Heart right ventricle (tissue), 16 donors: ENCODE results near the gene MRGPRF. TPM values are rescaled to one million over a fixed set of nuclear protein-coding genes. Genes with fewer than 3 reads are reported as not detected.
"Not testable (repeated sequence)": the region's sequence is repeated elsewhere in the genome, so short reads cannot be mapped to it uniquely, and the experiment has no call there.

ENCODE experiments used
- ATAC-seq, 8 donors: fragments of 200-7000 bp; cut with Tn5 transposase; one replicate each; pipeline ENCODE4 v1.9.1; 2020; ENCODE audit warnings: mild to moderate bottlenecking in 8 of 8, moderate library complexity in 8 of 8, moderate number of reproducible peaks in 1 of 8
- DNase-seq, 2 donors: peaks; one replicate each; pipeline ENCODE4 v3.0.0-alpha.2; 2020
- H3K27ac ChIP-seq, 10 donors: fragments of 200-600 bp; sonication (generic) in 2 of 10; one replicate each; pipeline versions ENCODE4 v1.5.0 to v1.8.0; 2020 to 2022; ENCODE audit warnings: mild to moderate bottlenecking in 3 of 10
- H3K27me3 ChIP-seq, 7 donors: fragments of 200-600 bp; one replicate each; pipeline ENCODE4 v1.8.0; 2021 to 2022; ENCODE audit warnings: mild to moderate bottlenecking in 2 of 7
- H3K36me3 ChIP-seq, 9 donors: fragments of 200-600 bp; sonication (generic) in 1 of 9; one replicate each; pipeline versions ENCODE4 v1.5.0 to v1.8.0; 2020 to 2022; ENCODE audit warnings: mild to moderate bottlenecking in 2 of 9
- H3K4me1 ChIP-seq, 9 donors: fragments of 200-600 bp; sonication (generic) in 1 of 9; one replicate each; pipeline versions ENCODE4 v1.5.0 to v1.8.0; 2020 to 2022; ENCODE audit warnings: mild to moderate bottlenecking in 4 of 9
- H3K4me3 ChIP-seq, 10 donors: fragments of 200-600 bp; sonication (generic) in 2 of 10; one replicate each; pipeline versions ENCODE4 v1.5.0 to v1.8.0; 2020 to 2022; ENCODE audit warnings: mild to moderate bottlenecking in 7 of 10, moderate library complexity in 2 of 10
- H3K9me3 ChIP-seq, 11 donors: fragments of 200-600 bp in 10 of 11; sonication (generic) in 2 of 11; one replicate each; pipeline versions ENCODE4 v1.5.0 to v1.8.0; 2013 to 2022; ENCODE audit warnings: mild to moderate bottlenecking in 2 of 11, control low read depth in 1 of 11, moderate library complexity in 1 of 11
- CTCF ChIP-seq, 9 donors: fragments of 200-600 bp; sonication (generic) in 2 of 9; IDR thresholded peaks; one replicate each; pipeline versions ENCODE4 v1.5.0 to v1.8.0; 2021 to 2022; ENCODE audit warnings: antibody characterized with exemption in 9 of 9, mild to moderate bottlenecking in 5 of 9, moderate library complexity in 1 of 9
- WGBS, 2 donors: extraction: QIAGEN DNeasy Blood & Tissue Kit; methylation state at CpG; one replicate each; pipeline ENCODE4 v1.1.7; 2013; ENCODE audit warnings: inconsistent platforms in 1 of 2; 5-methylcytosine and 5-hydroxymethylcytosine counted together
- intact Hi-C, 10 donors: fragments of 100-400 bp; cut with DNase I; formaldehyde crosslinking; loops; one replicate each; pipeline versions ENCODE4 v1.11.1 to v1.14.2; 2022
- polyA plus RNA-seq, 2 donors: library from polyadenylated mRNA; stranded (reverse); fragments of 200-250 nt; gene quantifications; one replicate each; pipeline ENCODE4 v1.2.3, GENCODE V29; 2013
- total RNA-seq, 10 donors: library from RNA; stranded (reverse); fragmentation: NEBNext Ultra II Directional in 3 of 10; extraction: Animal tissue kit (Norgen Biotek cat#: 25700) in 3 of 10; gene quantifications; one replicate each; pipeline versions ENCODE4 v1.2.1 to v1.2.4, GENCODE V29; 2021 to 2023
- donor health status: Arrhythmogenic right ventricular cardiomyopathy.
- donor health status: ischemic (EF 13 %, LVEDD 7.1; RV severe dilation, severe dysfunction).
- donor health status: healthy with polysubstance abuse.
- donor health status: DM: no; HTN: yes; CAD: no.
- donor health status: DM: no; HTN: no; CAD: no.
- donor health status: ischemic (EF 25% LVEDD 6.9; RV normal size, moderate dysfunction).
- donor health status: ischemic (EF 25% LVEDD 5.7; RV mildly dilated, moderate dysfunction).
- donor health status: healthy.
- donor health status: DM: yes; HTN: yes; CAD: no.
- donor health status: Ischemic cardiomyopathy.
- donor health status: ischemic (EF 35%, LVEDD 5.7; RV mildly dilated, moderate dysfunction).
- donor health status: nonischemic (EF 11% LVEDD 7.7; RV severe dilation, severe dysfunction).
- donor health status: DM: yes; HTN: yes; CAD: no.
- donor health status: PGD.
- donor health status: ischemic (EF 29% LVEDD 5.4; RV normal size, mild dysfunction).
- donor health status: nonischemic (EF 23%, LVEDD 6.1; RV moderate dilation, normal function).

Gene MRGPRF
- total and polyA plus RNA-seq, 12 donors, result 0.98 to 10.7 (median 2.4) TPM

- Histone ChIP-seq H3K4me1 (peaks cover 0 to 35% (median 15%) of the 10 kb centered on the region in 9 donors), H3K27ac (no peak overlapping the region), H3K27me3 (peaks cover 0 to 9% (median 0%) of the 10 kb centered on the region in 7 donors), H3K36me3 (no peaks in the 10 kb centered on the region), H3K9me3 (no peaks in the 10 kb centered on the region), H3K4me3 (no peak overlapping the region)
- 94 to 98% methylated on average over 23 of the region's 23 CpGs for WGBS, 2 donors
- intact Hi-C loops, result no loop called here
- ATAC-seq (peak in 2 of 8 donors; percentile 54 to 76), DNase-seq (no peak)
- TF ChIP-seq CTCF (IDR thresholded peaks at IDR 0.05), result no peak
Measured at GRCh38 chr11:68974421-68975194, 38.4 kb downstream of the MRGPRF start.

- peaks cover 0 to 14% (median 0%) of the 10 kb centered on the region in 7 donors for H3K27me3 ChIP-seq
- 93 to 94% methylated on average over 12 of the region's 12 CpGs for WGBS, 2 donors
- intact Hi-C loops, ATAC-seq, H3K9me3 ChIP-seq, H3K27ac ChIP-seq, H3K4me3 ChIP-seq, DNase-seq, H3K36me3 ChIP-seq: not testable (repeated sequence)
- peaks cover 0 to 28% (median 7%) of the 10 kb centered on the region in 9 donors for H3K4me1 ChIP-seq
Measured at GRCh38 chr11:68973706-68974105, 39.3 kb downstream of the MRGPRF start.

- 40 to 56% methylated on average over 4 of the region's 4 CpGs for WGBS, 2 donors
- DNase-seq (no peak), ATAC-seq (peak in 3 of 8 donors; percentile 42 to 69 (median 51))
- TF ChIP-seq CTCF (IDR thresholded peaks at IDR 0.05), result no peak
- no peaks in the 10 kb centered on the region for H3K9me3 ChIP-seq
- no peaks in the 10 kb centered on the region for H3K36me3 ChIP-seq
- no peak overlapping the region for H3K4me3 ChIP-seq
- peaks cover 0 to 23% (median 7%) of the 10 kb centered on the region in 9 donors for H3K4me1 ChIP-seq
- peaks cover 0 to 14% (median 0%) of the 10 kb centered on the region in 7 donors for H3K27me3 ChIP-seq
- no peak overlapping the region for H3K27ac ChIP-seq
- intact Hi-C loops, result no loop called here
Measured at GRCh38 chr11:68973219-68973618, 39.8 kb downstream of the MRGPRF start.

- no peak for DNase-seq
- Histone ChIP-seq H3K27me3 (peaks cover 0 to 14% (median 0%) of the 10 kb centered on the region in 7 donors), H3K9me3 (no peaks in the 10 kb centered on the region), H3K36me3 (no peaks in the 10 kb centered on the region), H3K4me3 (no peak overlapping the region), H3K27ac (no peak overlapping the region), H3K4me1 (peaks cover 0 to 4% (median 2%) of the 10 kb centered on the region in 9 donors)
- TF ChIP-seq CTCF (IDR thresholded peaks at IDR 0.05), result no peak
- ATAC-seq, result no peak
- 88 to 89% methylated on average over 8 of the region's 8 CpGs for WGBS, 2 donors
- intact Hi-C loops, result no loop called here
Measured at GRCh38 chr11:68970921-68971636, 42.0 kb downstream of the MRGPRF start.
